SU-DHL-6 (cell line): Measurements from ENCODE around the gene ATMIN.

Source experiments
- EZH2phosphoT487 ChIP-seq: fragments of 200-600 bp; sonication (generic), shearing (Covaris generic); conservative IDR thresholded peaks from 2 replicates; pipeline ENCODE4 v1.6.1; 2018; ENCODE audit warnings: mild to moderate bottlenecking, antibody characterized with exemption, low read length, moderate library complexity, mixed read lengths
- TF ChIP-seq, protein P1 (sequence below): fragments of 200-600 bp; sonication (generic); IDR thresholded peaks from one replicate; pipeline ENCODE4 v1.5.1; 2017; ENCODE audit warnings: antibody characterized with exemption, mild to moderate bottlenecking, low read length, moderate library complexity; ENCODE audit not compliant: insufficient read depth, poor library complexity, severe bottlenecking

DNA sequence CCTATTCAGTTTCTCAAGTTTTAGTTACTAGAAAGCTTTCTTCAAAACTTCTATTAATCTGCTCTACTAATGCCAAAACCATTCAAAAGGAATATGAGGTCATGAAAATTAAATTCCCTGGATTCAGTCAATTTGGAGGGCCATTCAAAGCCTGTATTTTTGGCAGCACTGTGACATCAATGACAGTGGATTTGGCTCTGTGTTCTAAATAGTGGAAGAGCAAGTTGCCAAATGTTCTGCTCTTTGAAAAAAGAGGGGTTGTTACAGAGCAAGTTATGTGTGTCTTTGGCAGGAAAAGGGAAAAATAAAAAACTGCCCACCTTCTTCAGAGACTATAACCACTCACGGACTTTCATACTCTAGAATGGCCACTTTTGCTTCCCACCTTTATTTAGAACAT lies 44.6 kb downstream of the ATMIN start:
- TF ChIP-seq, protein P1, sequence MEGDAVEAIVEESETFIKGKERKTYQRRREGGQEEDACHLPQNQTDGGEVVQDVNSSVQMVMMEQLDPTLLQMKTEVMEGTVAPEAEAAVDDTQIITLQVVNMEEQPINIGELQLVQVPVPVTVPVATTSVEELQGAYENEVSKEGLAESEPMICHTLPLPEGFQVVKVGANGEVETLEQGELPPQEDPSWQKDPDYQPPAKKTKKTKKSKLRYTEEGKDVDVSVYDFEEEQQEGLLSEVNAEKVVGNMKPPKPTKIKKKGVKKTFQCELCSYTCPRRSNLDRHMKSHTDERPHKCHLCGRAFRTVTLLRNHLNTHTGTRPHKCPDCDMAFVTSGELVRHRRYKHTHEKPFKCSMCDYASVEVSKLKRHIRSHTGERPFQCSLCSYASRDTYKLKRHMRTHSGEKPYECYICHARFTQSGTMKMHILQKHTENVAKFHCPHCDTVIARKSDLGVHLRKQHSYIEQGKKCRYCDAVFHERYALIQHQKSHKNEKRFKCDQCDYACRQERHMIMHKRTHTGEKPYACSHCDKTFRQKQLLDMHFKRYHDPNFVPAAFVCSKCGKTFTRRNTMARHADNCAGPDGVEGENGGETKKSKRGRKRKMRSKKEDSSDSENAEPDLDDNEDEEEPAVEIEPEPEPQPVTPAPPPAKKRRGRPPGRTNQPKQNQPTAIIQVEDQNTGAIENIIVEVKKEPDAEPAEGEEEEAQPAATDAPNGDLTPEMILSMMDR = no peak
- no peak for TF ChIP-seq EZH2phosphoT487
